Astrocyte (in vitro differentiated cells and primary cell): Measurements from ENCODE around the gene IL20. TPM values are rescaled to one million over a fixed set of nuclear protein-coding genes. Genes with fewer than 3 reads are reported as not detected.
A peak's percentile ranks its signal among the peaks of the same experiment; 100 is the strongest.

Source experiments
- DNase-seq: peaks from one replicate; pipeline ENCODE4 v3.0.0-alpha.2; 2010; ENCODE audit warnings: low read depth
- FAIRE-seq: peaks from 2 replicates; lab custom pipeline; 2011; peaks lifted over from hg19 to GRCh38; lab: Jason Lieb, UNC
- H2AFZ ChIP-seq: 2 replicates; pipeline ENCODE4 v1.6.0; 2012; ENCODE audit warnings: low read depth, low read length, inconsistent platforms
- H3K27ac ChIP-seq: 2 replicates; pipeline ENCODE4 v1.5.1; 2011; ENCODE audit warnings: low read depth, low read length, inconsistent platforms
- H3K27me3 ChIP-seq: 2 replicates; pipeline ENCODE4 v1.6.0; 2011; ENCODE audit warnings: low read length, inconsistent platforms; ENCODE audit not compliant: insufficient read depth
- H3K36me3 ChIP-seq: 2 replicates; pipeline ENCODE4 v1.5.1; 2011; ENCODE audit warnings: low read length, inconsistent platforms; ENCODE audit not compliant: insufficient read depth
- H3K4me1 ChIP-seq: 2 replicates; pipeline ENCODE4 v1.5.1; 2011; ENCODE audit warnings: low read length, inconsistent platforms; ENCODE audit not compliant: insufficient read depth
- H3K4me2 ChIP-seq: 2 replicates; pipeline ENCODE4 v1.6.0; 2012; ENCODE audit warnings: low read length, inconsistent platforms
- H3K4me3 ChIP-seq: 2 replicates; pipeline ENCODE4 v1.5.1; 2011; ENCODE audit warnings: low read depth, mild to moderate bottlenecking, low read length, inconsistent platforms; ENCODE audit not compliant: insufficient read depth
- H3K79me2 ChIP-seq: 2 replicates; pipeline ENCODE4 v1.6.0; 2012; ENCODE audit warnings: mild to moderate bottlenecking, low read length, inconsistent platforms; ENCODE audit not compliant: insufficient read depth
- H3K9ac ChIP-seq: 2 replicates; pipeline ENCODE4 v1.6.0; 2012; ENCODE audit warnings: mild to moderate bottlenecking, low read length, inconsistent platforms
- H3K9me3 ChIP-seq: 2 replicates; pipeline ENCODE4 v1.5.1; 2012; ENCODE audit warnings: low read depth, mild to moderate bottlenecking, low read length, inconsistent platforms; ENCODE audit not compliant: insufficient read depth
- H4K20me1 ChIP-seq: 2 replicates; pipeline ENCODE4 v1.6.0; 2012; ENCODE audit warnings: low read length, inconsistent platforms; ENCODE audit not compliant: insufficient read depth
- H3K27ac Mint-ChIP-seq: one replicate; pipeline ENCODE4 v1.8.0; 2021; ENCODE audit warnings: mild to moderate bottlenecking, mixed read lengths; ENCODE audit not compliant: unreplicated experiment
- H3K27me3 Mint-ChIP-seq: one replicate; pipeline ENCODE4 v1.8.0; 2021; ENCODE audit warnings: low read depth, mixed read lengths; ENCODE audit not compliant: unreplicated experiment
- H3K36me3 Mint-ChIP-seq: one replicate; pipeline ENCODE4 v1.8.0; 2021; ENCODE audit warnings: low read depth, mixed read lengths; ENCODE audit not compliant: unreplicated experiment
- H3K4me1 Mint-ChIP-seq: one replicate; pipeline ENCODE4 v1.8.0; 2021; ENCODE audit warnings: low read depth, mixed read lengths; ENCODE audit not compliant: unreplicated experiment
- H3K4me3 Mint-ChIP-seq: one replicate; pipeline ENCODE4 v1.8.0; 2021; ENCODE audit warnings: mild to moderate bottlenecking, moderate library complexity, mixed read lengths; ENCODE audit not compliant: unreplicated experiment
- H3K9me3 Mint-ChIP-seq: one replicate; pipeline ENCODE4 v1.8.0; 2021; ENCODE audit warnings: mild to moderate bottlenecking, mixed read lengths; ENCODE audit not compliant: unreplicated experiment
- CTCF ChIP-seq: IDR thresholded peaks from 2 replicates; pipeline ENCODE4 v1.5.1; 2011; ENCODE audit warnings: low read depth, mild to moderate bottlenecking, inconsistent platforms, low read length, moderate library complexity; ENCODE audit not compliant: insufficient read depth
- EZH2 ChIP-seq: IDR thresholded peaks from 2 replicates; pipeline ENCODE4 v1.6.1; 2012; ENCODE audit warnings: mild to moderate bottlenecking, low read length, inconsistent platforms; ENCODE audit not compliant: insufficient read depth
- total RNA-seq: library from RNA; stranded (reverse); gene quantifications from 2 replicates; pipeline ENCODE4 v1.2.1, GENCODE V29; 2021

Gene IL20
- total RNA-seq, 1 donor from 2014 or later: not detected

GRCh38 chr1:206892351-206892984 lies 27.0 kb downstream of the IL20 start:
- Histone ChIP-seq H3K36me3 (no peaks in the 10 kb centered on the region), H2AFZ (no peak overlapping the region), H3K4me3 (no peak overlapping the region), H3K9ac (no peak overlapping the region), H3K27ac (no peak overlapping the region), H3K79me2 (no peaks in the 10 kb centered on the region), H4K20me1 (no peaks in the 10 kb centered on the region), H3K9me3 (no peaks in the 10 kb centered on the region), H3K4me1 (peaks cover 5% of the 10 kb centered on the region), H3K27me3 (no peaks in the 10 kb centered on the region), H3K4me2 (no peak overlapping the region)
- H3K27ac Mint-ChIP-seq: no peak overlapping the region
- H3K36me3 Mint-ChIP-seq: no peaks in the 10 kb centered on the region
- FAIRE-seq (no peak), DNase-seq (peak; percentile 44)
- peaks cover 22% of the 10 kb centered on the region for H3K4me1 Mint-ChIP-seq
- H3K27me3 Mint-ChIP-seq: peaks cover 3% of the 10 kb centered on the region
- H3K9me3 Mint-ChIP-seq: peaks cover 2% of the 10 kb centered on the region
- H3K4me3 Mint-ChIP-seq: no peak overlapping the region
- no peak for TF ChIP-seq EZH2
- no peak for TF ChIP-seq CTCF

GRCh38 chr1:206893380-206893779 lies 28.0 kb downstream of the IL20 start:
- Mint-ChIP-seq H3K4me3 (no peak overlapping the region), H3K9me3 (peaks cover 2% of the 10 kb centered on the region), H3K4me1 (peaks cover 28% of the 10 kb centered on the region), H3K27ac (no peak overlapping the region), H3K36me3 (no peaks in the 10 kb centered on the region), H3K27me3 (peaks cover 3% of the 10 kb centered on the region)
- Histone ChIP-seq H4K20me1 (no peaks in the 10 kb centered on the region), H3K27ac (no peak overlapping the region), H3K9me3 (no peaks in the 10 kb centered on the region), H3K4me2 (no peak overlapping the region), H3K9ac (no peak overlapping the region), H3K79me2 (no peaks in the 10 kb centered on the region), H3K27me3 (no peaks in the 10 kb centered on the region), H3K36me3 (no peaks in the 10 kb centered on the region), H3K4me3 (no peak overlapping the region), H2AFZ (no peak overlapping the region), H3K4me1 (peaks cover 10% of the 10 kb centered on the region)
- TF ChIP-seq EZH2: no peak
- TF ChIP-seq CTCF: no peak
- FAIRE-seq: no peak
- DNase-seq: no peak

GRCh38 chr1:206895325-206895724 lies 29.9 kb downstream of the IL20 start:
- H3K4me3 Mint-ChIP-seq: no peak overlapping the region
- H3K36me3 Mint-ChIP-seq: no peaks in the 10 kb centered on the region
- H3K27me3 Mint-ChIP-seq: peaks cover 3% of the 10 kb centered on the region
- H3K4me2 ChIP-seq: no peak overlapping the region
- FAIRE-seq (no peak), DNase-seq (no peak)
- H2AFZ ChIP-seq: no peak overlapping the region
- H3K27ac ChIP-seq: no peak overlapping the region
- peaks cover 31% of the 10 kb centered on the region for H3K4me1 Mint-ChIP-seq
- peaks cover 15% of the 10 kb centered on the region for H3K4me1 ChIP-seq
- no peak overlapping the region for H3K27ac Mint-ChIP-seq
- no peak overlapping the region for H3K9ac ChIP-seq
- H3K79me2 ChIP-seq: no peaks in the 10 kb centered on the region
- no peaks in the 10 kb centered on the region for H3K27me3 ChIP-seq
- no peak overlapping the region for H3K4me3 ChIP-seq
- TF ChIP-seq CTCF (no peak), EZH2 (no peak)
- no peaks in the 10 kb centered on the region for H3K36me3 ChIP-seq
- H4K20me1 ChIP-seq: no peaks in the 10 kb centered on the region
- no peaks in the 10 kb centered on the region for H3K9me3 Mint-ChIP-seq
- H3K9me3 ChIP-seq: no peaks in the 10 kb centered on the region
